SK-N-SH treated with all-trans-retinoic acid at 6 μM for 48 hours (cell line): Measurements from ENCODE around the gene FKBP9.
"Not testable (repeated sequence)": the region's sequence is repeated elsewhere in the genome, so short reads cannot be mapped to it uniquely, and the experiment has no call there.

Source experiments
- ARNTL ChIP-seq: fragments of 450-650 bp; formaldehyde crosslinking; IDR thresholded peaks from 2 replicates; pipeline ENCODE4 v1.5.0; 2020; ENCODE audit warnings: low read depth, mild to moderate bottlenecking, moderate library complexity, borderline replicate concordance
- CSDC2 ChIP-seq: fragments of 250-450 bp; sonication (Bioruptor Pico); IDR thresholded peaks from 2 replicates; pipeline ENCODE4 v1.5.0; 2020; ENCODE audit warnings: mild to moderate bottlenecking, moderate library complexity
- SNAI2 ChIP-seq: fragments of 250-450 bp; sonication (Bioruptor Pico); IDR thresholded peaks from 2 replicates; pipeline ENCODE4 v1.5.0; 2020; ENCODE audit warnings: mild to moderate bottlenecking, moderate library complexity
- ZFP3 ChIP-seq: fragments of 250-450 bp; sonication (Bioruptor Pico); IDR thresholded peaks from 2 replicates; pipeline ENCODE4 v1.5.0; 2020; ENCODE audit warnings: mild to moderate bottlenecking, moderate library complexity
- ZFP30 ChIP-seq: fragments of 450-650 bp; formaldehyde crosslinking; IDR thresholded peaks from 2 replicates; pipeline ENCODE4 v1.5.0; 2022; ENCODE audit warnings: mild to moderate bottlenecking, moderate library complexity
- ZNF70 ChIP-seq: fragments of 450-650 bp; formaldehyde crosslinking; IDR thresholded peaks from 2 replicates; pipeline ENCODE4 v1.5.0; 2020; ENCODE audit warnings: mild to moderate bottlenecking, moderate library complexity
- TF ChIP-seq, protein P1 (sequence below): fragments of 250-450 bp; sonication (Bioruptor Pico); IDR thresholded peaks from 2 replicates; pipeline ENCODE4 v1.8.0; 2020; ENCODE audit warnings: mild to moderate bottlenecking, moderate library complexity, borderline replicate concordance
- TF ChIP-seq, protein P2 (sequence below): fragments of 250-450 bp; sonication (Bioruptor Pico); IDR thresholded peaks from 2 replicates; pipeline ENCODE4 v1.5.1; 2020; ENCODE audit warnings: low read depth, mild to moderate bottlenecking, moderate library complexity
- TF ChIP-seq, protein P3 (sequence below): fragments of 250-450 bp; sonication (Bioruptor Pico); IDR thresholded peaks from 2 replicates; pipeline ENCODE4 v1.5.0; 2020; ENCODE audit warnings: mild to moderate bottlenecking, moderate library complexity

GRCh38 chr7:32966489-32967267, 9.4 kb downstream of the FKBP9 start:
- not testable (repeated sequence) for TF ChIP-seq ARNTL (CRISPR knock-in tag); SNAI2 (CRISPR knock-in tag); ZFP3; ZFP30 (CRISPR knock-in tag); CSDC2; ZNF70 (CRISPR knock-in tag)
- TF ChIP-seq, protein P1, sequence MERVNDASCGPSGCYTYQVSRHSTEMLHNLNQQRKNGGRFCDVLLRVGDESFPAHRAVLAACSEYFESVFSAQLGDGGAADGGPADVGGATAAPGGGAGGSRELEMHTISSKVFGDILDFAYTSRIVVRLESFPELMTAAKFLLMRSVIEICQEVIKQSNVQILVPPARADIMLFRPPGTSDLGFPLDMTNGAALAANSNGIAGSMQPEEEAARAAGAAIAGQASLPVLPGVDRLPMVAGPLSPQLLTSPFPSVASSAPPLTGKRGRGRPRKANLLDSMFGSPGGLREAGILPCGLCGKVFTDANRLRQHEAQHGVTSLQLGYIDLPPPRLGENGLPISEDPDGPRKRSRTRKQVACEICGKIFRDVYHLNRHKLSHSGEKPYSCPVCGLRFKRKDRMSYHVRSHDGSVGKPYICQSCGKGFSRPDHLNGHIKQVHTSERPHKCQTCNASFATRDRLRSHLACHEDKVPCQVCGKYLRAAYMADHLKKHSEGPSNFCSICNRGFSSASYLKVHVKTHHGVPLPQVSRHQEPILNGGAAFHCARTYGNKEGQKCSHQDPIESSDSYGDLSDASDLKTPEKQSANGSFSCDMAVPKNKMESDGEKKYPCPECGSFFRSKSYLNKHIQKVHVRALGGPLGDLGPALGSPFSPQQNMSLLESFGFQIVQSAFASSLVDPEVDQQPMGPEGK, result not testable (repeated sequence)
- TF ChIP-seq, protein P2, sequence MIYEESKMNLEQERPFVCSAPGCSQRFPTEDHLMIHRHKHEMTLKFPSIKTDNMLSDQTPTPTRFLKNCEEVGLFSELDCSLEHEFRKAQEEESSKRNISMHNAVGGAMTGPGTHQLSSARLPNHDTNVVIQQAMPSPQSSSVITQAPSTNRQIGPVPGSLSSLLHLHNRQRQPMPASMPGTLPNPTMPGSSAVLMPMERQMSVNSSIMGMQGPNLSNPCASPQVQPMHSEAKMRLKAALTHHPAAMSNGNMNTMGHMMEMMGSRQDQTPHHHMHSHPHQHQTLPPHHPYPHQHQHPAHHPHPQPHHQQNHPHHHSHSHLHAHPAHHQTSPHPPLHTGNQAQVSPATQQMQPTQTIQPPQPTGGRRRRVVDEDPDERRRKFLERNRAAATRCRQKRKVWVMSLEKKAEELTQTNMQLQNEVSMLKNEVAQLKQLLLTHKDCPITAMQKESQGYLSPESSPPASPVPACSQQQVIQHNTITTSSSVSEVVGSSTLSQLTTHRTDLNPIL (CRISPR knock-in tag), result not testable (repeated sequence)
- TF ChIP-seq, protein P3, sequence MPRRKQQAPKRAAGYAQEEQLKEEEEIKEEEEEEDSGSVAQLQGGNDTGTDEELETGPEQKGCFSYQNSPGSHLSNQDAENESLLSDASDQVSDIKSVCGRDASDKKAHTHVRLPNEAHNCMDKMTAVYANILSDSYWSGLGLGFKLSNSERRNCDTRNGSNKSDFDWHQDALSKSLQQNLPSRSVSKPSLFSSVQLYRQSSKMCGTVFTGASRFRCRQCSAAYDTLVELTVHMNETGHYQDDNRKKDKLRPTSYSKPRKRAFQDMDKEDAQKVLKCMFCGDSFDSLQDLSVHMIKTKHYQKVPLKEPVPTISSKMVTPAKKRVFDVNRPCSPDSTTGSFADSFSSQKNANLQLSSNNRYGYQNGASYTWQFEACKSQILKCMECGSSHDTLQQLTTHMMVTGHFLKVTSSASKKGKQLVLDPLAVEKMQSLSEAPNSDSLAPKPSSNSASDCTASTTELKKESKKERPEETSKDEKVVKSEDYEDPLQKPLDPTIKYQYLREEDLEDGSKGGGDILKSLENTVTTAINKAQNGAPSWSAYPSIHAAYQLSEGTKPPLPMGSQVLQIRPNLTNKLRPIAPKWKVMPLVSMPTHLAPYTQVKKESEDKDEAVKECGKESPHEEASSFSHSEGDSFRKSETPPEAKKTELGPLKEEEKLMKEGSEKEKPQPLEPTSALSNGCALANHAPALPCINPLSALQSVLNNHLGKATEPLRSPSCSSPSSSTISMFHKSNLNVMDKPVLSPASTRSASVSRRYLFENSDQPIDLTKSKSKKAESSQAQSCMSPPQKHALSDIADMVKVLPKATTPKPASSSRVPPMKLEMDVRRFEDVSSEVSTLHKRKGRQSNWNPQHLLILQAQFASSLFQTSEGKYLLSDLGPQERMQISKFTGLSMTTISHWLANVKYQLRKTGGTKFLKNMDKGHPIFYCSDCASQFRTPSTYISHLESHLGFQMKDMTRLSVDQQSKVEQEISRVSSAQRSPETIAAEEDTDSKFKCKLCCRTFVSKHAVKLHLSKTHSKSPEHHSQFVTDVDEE, result not testable (repeated sequence)
